Stomach (tissue), 4 donors: Measurements from ENCODE around the gene DOCK6.

Experiments used
- EP300 ChIP-seq: sonication (generic); formaldehyde crosslinking; IDR thresholded peaks from one replicate; pipeline ENCODE4 v1.6.1; 2017; ENCODE audit warnings: antibody characterized with exemption
- TF ChIP-seq, protein P1 (sequence below), 7 experiments: fragments of 450-650 bp in 4 of 7; fragments of 200-600 bp in 3 of 7; sonication (generic) in 3 of 7; IDR thresholded peaks; one replicate each; pipeline ENCODE4 v1.5.1; 2016 to 2019; ENCODE audit warnings: antibody characterized with exemption in 7 of 7, control low read depth in 2 of 7, mild to moderate bottlenecking in 1 of 7

GRCh38 chr19:11291991-11292390 lies 29.7 kb upstream of the DOCK6 start:
- TF ChIP-seq, protein P1, sequence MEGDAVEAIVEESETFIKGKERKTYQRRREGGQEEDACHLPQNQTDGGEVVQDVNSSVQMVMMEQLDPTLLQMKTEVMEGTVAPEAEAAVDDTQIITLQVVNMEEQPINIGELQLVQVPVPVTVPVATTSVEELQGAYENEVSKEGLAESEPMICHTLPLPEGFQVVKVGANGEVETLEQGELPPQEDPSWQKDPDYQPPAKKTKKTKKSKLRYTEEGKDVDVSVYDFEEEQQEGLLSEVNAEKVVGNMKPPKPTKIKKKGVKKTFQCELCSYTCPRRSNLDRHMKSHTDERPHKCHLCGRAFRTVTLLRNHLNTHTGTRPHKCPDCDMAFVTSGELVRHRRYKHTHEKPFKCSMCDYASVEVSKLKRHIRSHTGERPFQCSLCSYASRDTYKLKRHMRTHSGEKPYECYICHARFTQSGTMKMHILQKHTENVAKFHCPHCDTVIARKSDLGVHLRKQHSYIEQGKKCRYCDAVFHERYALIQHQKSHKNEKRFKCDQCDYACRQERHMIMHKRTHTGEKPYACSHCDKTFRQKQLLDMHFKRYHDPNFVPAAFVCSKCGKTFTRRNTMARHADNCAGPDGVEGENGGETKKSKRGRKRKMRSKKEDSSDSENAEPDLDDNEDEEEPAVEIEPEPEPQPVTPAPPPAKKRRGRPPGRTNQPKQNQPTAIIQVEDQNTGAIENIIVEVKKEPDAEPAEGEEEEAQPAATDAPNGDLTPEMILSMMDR (IDR thresholded peaks at IDR 0.05): no peak
- no peak for TF ChIP-seq EP300
